ENCODE measurements around the gene JMJD7.

The JMJD7 gene

DNA sequence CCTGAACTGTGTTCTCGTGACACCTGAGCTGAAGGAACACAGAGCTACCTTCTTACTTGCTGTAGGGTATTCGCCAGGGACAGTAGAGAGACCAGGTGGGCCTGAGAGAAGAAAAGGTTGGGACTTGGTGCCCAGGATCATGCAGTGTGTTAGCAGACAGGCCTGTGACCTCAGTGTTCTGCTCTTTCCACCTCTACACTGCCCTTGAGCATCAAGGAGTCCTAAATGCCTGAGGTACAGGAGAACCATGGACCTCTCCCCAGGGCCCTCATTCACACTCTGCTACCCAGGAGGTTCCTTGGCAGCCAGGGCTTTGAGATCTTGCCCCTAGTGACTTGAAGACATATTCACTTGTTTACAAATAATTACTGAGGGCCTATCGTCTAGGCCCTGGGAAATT is 22.2 kb upstream of the JMJD7 start:
- ChIA-PET CTCF (interaction anchor here (0.7 to 1.2 kb wide), 2 partner anchors 26 to 31 kb away, joined by 4 to 7 read pairs; partner anchors contain the start of gene MAPKBP1), POLR2A (ENCODE audit: low non-redundant PET) (interaction anchor here (0.6 to 0.8 kb wide), 2 partner anchors 31 to 34 kb away, joined by 5 to 12 read pairs; partner anchors contain the start of gene MAPKBP1)
- DNase-seq (ENCODE audit: low spot score) = no peak
- peak overlapping the region; percentile 97 for H3K27ac ChIP-seq
- TF ChIP-seq, protein P1, sequence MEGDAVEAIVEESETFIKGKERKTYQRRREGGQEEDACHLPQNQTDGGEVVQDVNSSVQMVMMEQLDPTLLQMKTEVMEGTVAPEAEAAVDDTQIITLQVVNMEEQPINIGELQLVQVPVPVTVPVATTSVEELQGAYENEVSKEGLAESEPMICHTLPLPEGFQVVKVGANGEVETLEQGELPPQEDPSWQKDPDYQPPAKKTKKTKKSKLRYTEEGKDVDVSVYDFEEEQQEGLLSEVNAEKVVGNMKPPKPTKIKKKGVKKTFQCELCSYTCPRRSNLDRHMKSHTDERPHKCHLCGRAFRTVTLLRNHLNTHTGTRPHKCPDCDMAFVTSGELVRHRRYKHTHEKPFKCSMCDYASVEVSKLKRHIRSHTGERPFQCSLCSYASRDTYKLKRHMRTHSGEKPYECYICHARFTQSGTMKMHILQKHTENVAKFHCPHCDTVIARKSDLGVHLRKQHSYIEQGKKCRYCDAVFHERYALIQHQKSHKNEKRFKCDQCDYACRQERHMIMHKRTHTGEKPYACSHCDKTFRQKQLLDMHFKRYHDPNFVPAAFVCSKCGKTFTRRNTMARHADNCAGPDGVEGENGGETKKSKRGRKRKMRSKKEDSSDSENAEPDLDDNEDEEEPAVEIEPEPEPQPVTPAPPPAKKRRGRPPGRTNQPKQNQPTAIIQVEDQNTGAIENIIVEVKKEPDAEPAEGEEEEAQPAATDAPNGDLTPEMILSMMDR (conservative IDR thresholded peaks at IDR 0.05; ENCODE audit: low read depth) = no peak

DNA sequence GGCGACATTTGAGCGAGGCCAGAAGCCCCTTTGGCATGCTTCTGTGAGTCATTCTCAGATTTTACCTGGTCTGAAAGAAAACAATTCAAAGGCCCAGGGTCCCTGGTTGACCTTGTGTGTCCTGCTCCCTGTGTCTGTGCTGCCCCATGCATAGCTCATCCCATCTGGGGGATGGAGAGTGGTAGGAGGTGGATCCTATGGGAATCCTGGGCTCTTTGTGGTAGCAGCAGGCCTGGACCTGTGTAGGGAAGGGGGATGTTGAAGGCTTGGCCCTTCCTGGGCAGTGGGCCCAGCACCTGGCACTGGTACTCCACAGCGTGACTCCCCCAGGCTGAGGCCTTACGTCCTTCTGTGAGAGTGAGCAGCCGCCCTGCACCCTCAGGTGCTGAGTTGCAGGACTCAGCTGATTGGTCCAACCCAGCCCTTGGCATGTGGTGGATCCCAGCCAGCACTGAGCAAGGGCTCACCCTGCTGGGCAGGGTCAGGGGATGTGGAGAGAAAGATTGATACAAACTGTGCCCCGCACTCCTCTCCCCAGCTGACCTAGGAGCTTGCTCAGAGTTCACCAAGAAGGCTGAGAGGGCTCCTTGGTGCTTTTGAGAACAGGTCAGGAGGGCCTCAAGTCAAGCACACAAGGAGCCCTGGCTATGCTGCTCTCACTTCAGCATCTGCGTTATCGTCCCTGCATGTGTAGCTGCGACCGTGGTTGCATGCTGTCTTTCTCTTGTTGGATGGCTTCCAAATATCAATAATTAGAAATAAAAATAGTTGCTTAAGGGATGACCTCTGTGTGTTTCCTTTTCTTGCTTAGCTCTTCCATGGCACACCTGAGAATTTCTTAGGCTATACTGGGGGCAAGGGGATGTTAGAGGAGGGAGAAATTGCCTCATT is 21.4 kb upstream of the JMJD7 start:
- TF ChIP-seq, protein P1 (conservative IDR thresholded peaks at IDR 0.05; ENCODE audit: low read depth) = no peak; the same call in 1 of the 2 replicates
- ChIA-PET POLR2A (ENCODE audit: low non-redundant PET) (interaction anchor here (0.8 kb wide), 2 partner anchors 32 kb away, joined by 4 to 5 read pairs; partner anchors contain the start of gene MAPKBP1), CTCF (interaction anchor here (0.7 to 1.6 kb wide), 6 partner anchors 10 to 32 kb away, joined by 3 to 40 read pairs (median 4); partner anchors contain the start of gene MAPKBP1)
- DNase-seq (ENCODE audit: low spot score) = peak; percentile 98
- peak overlapping the region; percentile 97 for H3K27ac ChIP-seq

DNA sequence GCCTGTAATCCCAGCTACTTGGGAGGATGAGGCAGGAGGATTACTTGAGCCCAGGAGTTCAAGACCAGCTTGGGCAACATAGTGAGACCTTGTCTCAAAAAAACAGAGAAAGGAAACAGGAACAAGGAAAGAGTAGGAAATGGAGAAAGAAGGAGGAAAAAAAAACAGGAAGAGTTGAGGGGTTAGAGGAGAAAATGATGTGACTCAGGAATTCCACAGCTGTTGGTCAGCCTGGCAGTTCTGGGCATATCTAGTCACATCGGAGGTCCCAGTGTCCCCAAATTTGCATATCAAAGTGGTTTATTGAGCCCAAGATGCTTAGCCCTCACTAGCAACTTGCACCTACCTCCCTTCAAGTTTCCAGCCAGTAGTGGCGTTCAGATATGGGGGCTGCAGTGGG is 18.8 kb upstream of the JMJD7 start:
- POLR2A ChIA-PET (ENCODE audit: low non-redundant PET) = no interaction called here
- peak overlapping the region; percentile 64 for H3K27ac ChIP-seq
- no peak for DNase-seq (ENCODE audit: low spot score)
- CTCF ChIA-PET = interaction anchor here (0.5 to 5.2 kb wide), 4 partner anchors 36 to 144 kb away, joined by 3 to 59 read pairs (median 3); partner anchors contain the start of gene MAPKBP1
- TF ChIP-seq, protein P1 (conservative IDR thresholded peaks at IDR 0.05; ENCODE audit: low read depth) = no peak

DNA sequence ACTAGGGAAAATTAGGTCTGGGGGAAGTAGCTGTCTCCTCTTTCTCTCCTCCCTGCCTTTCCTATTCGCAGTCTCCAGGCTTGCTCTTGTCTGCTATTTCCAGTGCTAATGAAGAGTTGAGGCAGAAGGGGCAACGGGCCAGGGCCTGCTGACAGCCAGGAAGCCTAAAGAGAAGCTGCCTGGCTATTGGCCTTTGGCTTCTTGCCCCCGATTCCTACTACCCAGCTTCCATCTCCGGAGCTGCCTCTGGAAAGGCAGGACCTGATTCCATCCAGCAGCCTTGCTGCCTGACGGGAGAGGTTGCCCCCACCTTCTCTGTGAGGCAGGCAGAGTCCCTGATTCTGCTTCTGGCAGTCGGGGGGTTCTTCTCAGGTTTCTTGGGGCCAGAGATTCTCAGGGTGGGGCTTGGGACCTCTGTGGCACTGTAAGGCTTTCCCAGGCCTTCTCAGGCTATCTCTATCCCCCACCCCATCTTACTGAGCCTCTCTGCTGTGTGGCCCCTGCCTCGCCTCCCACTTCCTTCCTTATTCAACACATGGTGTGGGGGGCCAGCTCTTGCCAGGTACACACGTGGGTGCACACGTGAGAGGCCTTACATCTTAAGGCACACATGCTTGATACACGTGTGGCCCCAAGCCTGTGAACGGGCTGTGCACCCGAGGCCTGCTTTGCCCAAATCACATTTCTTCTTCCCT is 18.2 kb upstream of the JMJD7 start:
- TF ChIP-seq, protein P1 (conservative IDR thresholded peaks at IDR 0.05; ENCODE audit: low read depth) = no peak

DNA sequence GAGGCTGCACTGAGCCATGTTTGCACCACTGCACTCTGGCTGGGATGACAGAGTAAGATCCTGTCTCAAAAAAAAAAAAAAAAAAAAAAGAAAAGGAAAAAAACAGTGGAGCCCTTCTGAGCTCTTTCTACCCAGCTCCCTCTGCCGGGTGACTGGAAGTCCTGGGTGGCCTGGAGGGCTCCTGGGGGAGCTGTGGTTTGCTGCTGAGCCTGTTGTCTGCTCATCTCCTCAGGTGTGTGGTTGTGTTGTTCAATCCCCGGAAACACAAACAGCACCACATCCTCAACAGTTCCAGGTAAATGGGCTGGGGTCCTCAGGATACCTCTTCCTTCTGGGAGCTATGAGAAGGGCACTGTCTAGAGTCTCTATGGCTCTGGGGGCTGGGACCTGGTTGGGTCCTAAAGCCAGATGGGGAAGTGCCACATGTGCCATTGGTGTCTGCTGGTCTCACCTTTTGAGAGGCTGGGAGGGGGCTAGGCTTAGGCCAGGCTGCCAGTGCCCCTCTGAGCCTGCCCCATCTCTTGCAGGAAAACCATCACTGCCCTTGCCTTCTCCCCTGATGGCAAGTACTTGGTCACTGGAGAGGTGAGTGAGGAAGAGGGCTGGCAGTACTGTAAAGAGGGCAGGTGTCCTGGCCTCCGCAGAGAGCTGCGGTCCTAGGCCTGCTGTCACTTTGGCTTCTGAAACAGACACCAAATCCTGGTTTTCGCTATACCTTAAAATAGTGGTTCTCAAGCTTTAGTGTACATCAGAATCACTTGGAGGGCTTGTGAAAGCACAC is 17.1 kb upstream of the JMJD7 start:
- TF ChIP-seq, protein P1 (conservative IDR thresholded peaks at IDR 0.05; ENCODE audit: low read depth) = no peak
- CTCF ChIA-PET = interaction anchor here (0.6 to 5.2 kb wide), 8 partner anchors 8 to 1433 kb away, joined by 3 to 59 read pairs (median 4); partner anchors contain the start of gene MAPKBP1
- POLR2A ChIA-PET (ENCODE audit: low non-redundant PET) = interaction anchor here (0.8 to 1.9 kb wide), 2 partner anchors 36 to 37 kb away, joined by 3 to 5 read pairs; no protein-coding TSS in a partner anchor
- DNase-seq (ENCODE audit: low spot score) = no peak
- peak overlapping the region; percentile 64 for H3K27ac ChIP-seq

More for the DNA sequence above, 18.2 kb upstream of the JMJD7 start:
- ChIA-PET POLR2A (ENCODE audit: low non-redundant PET) (no interaction called here), CTCF (interaction anchor here (0.5 to 5.2 kb wide), 3 partner anchors 37 to 1432 kb away, joined by 3 to 59 read pairs (median 7); partner anchors contain the start of gene MAPKBP1)
- DNase-seq (ENCODE audit: low spot score) = no peak
- H3K27ac ChIP-seq = peak overlapping the region; percentile 64
